HFFc6 (cell line): ENCODE measurements around the gene CDH23. TPM values are rescaled to one million over a fixed set of nuclear protein-coding genes. Genes with fewer than 3 reads are reported as not detected.

ENCODE experiments used
- DNase-seq: peaks from one replicate; pipeline ENCODE4 v3.0.0-alpha.2; 2018
- H3K27ac Mint-ChIP-seq: 2 replicates; pipeline ENCODE4 v1.8.0; 2020; ENCODE audit warnings: mild to moderate bottlenecking, mixed read lengths
- H3K27me3 Mint-ChIP-seq: 2 replicates; pipeline ENCODE4 v1.8.0; 2021; ENCODE audit warnings: mild to moderate bottlenecking, moderate library complexity, mixed read lengths; ENCODE audit not compliant: insufficient read depth
- H3K36me3 Mint-ChIP-seq: 2 replicates; pipeline ENCODE4 v1.8.0; 2021; ENCODE audit warnings: low read depth, mixed read lengths
- H3K4me1 Mint-ChIP-seq: 2 replicates; pipeline ENCODE4 v1.8.0; 2020; ENCODE audit warnings: low read depth, mixed read lengths
- H3K4me3 Mint-ChIP-seq: 2 replicates; pipeline ENCODE4 v1.8.0; 2020; ENCODE audit warnings: mild to moderate bottlenecking, moderate library complexity, mixed read lengths
- H3K9me3 Mint-ChIP-seq: 2 replicates; pipeline ENCODE4 v1.8.0; 2020; ENCODE audit warnings: mild to moderate bottlenecking, mixed read lengths
- CTCF ChIP-seq: fragments of 200-600 bp; sonication (generic); IDR thresholded peaks from 2 replicates; pipeline ENCODE4 v1.5.0; 2021; ENCODE audit warnings: antibody characterized with exemption, mild to moderate bottlenecking
- total RNA-seq, 6 experiments: library from RNA; stranded (reverse); fragmentation: NEBNext Ultra II Directional; extraction: Animal tissue kit (Norgen Biotek cat#: 25700); gene quantifications; 2 replicates in 1 of 6; 3 replicates in 5 of 6; pipeline ENCODE4 v1.2.3, GENCODE V29; 2021

The CDH23 gene
- total RNA-seq, 6 experiments from 2014 or later = 0.02 to 0.11 (median 0.04) TPM; not detected in 2

DNA sequence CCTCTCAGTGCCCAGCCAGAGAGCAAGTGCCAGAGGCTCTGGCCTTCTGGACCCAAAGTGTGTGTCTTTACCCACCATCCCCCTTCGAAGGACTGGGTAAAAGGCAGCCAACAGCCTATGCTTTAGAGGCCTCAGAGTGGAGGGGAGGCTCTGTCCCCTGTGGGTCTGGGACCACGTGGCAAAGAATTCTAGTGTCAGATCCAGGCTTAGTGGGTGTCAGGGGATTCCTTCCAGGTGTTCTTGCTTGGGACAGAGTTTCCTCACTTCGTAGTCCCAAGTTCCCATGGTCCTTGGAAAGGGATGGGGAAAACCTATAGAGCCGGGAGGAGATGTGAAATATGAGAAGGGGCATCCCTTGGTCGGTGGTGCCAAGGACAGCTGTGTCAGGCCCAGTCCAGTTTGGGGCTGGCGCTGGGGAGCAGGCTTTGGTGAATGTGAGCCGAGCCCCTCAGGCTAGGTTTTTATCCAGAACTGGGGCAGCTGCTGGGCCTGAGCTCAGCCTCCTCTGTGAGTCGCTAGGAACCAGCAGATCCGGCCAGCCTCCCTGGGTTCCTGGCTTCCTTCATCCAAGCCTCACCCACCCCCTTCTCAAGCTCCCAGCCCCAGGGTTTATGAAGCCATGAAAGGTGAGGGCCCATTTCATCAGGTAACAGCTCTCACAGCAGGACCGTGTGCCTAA is 251.7 kb downstream of the CDH23 start:
- Mint-ChIP-seq H3K9me3 (no peaks in the 10 kb centered on the region), H3K27ac (no peak overlapping the region), H3K36me3 (no peaks in the 10 kb centered on the region), H3K4me3 (no peak overlapping the region), H3K27me3 (peaks cover 52% of the 10 kb centered on the region), H3K4me1 (no peaks in the 10 kb centered on the region)
- no peak for DNase-seq
- TF ChIP-seq CTCF = no peak

DNA sequence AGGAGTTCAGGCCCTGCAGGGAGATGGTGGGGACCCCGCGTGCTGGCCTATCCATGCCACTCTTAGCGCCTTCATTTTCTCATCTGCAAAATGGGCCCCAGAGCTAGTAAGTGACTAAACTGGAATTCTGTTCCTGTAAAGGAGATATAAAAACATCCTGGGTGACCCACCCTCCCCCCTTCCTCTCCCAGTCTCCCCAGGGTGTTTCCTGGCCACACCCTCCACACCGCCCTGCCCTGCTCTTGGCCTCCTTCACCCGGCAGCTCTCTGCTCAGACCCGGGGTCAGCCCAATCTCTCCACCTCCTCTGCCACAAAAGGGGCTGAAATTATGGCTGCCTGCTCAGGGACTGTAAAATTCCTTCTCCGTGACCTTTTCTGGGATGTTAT is 252.2 kb downstream of the CDH23 start:
- Mint-ChIP-seq H3K4me3 (no peak overlapping the region), H3K27ac (no peak overlapping the region), H3K36me3 (no peaks in the 10 kb centered on the region), H3K27me3 (peaks cover 54% of the 10 kb centered on the region), H3K4me1 (no peaks in the 10 kb centered on the region), H3K9me3 (no peaks in the 10 kb centered on the region)
- no peak for TF ChIP-seq CTCF
- DNase-seq = no peak

DNA sequence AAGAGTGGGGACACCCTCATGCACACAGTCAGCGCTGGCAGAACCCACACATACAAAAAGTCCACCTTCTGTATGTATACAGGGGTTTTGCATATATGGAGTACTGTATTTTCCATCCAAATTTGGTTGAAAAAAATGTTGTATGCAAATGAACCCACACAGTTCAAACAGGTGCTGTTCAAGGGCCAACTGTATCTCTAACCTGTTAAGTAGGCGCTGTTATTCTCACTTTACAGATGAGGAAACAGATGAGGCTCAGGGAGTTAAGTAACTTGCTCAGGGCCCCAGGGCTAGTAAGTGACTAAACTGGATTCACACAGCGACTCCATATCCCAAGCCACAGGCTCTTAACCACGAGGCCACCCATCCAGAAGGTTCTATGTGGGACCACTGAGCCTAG is 252.9 kb downstream of the CDH23 start:
- Mint-ChIP-seq H3K4me1 (no peaks in the 10 kb centered on the region), H3K27ac (no peak overlapping the region), H3K36me3 (no peaks in the 10 kb centered on the region), H3K4me3 (no peak overlapping the region), H3K27me3 (peaks cover 60% of the 10 kb centered on the region), H3K9me3 (no peaks in the 10 kb centered on the region)
- no peak for TF ChIP-seq CTCF
- DNase-seq = no peak

DNA sequence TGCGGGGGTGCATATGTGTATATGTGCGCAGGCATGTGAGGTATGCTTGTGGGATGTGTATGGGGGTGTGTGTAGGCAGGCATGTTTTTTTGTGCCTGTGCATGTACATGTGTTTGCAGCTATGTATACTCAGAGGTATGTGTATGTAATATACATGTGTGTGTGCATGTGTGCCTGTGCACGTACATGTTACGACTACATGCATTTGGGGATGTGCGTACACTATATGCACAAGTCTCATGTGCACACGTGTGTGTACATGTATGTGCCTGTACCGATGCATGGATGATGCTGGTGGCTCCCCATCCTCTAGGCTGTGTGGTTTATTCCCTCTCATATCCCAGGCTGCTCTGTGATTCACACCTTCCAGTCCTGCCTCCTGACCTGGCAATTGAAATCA is 253.7 kb downstream of the CDH23 start:
- Mint-ChIP-seq H3K9me3 (no peaks in the 10 kb centered on the region), H3K27ac (no peak overlapping the region), H3K4me3 (no peak overlapping the region), H3K4me1 (no peaks in the 10 kb centered on the region), H3K36me3 (no peaks in the 10 kb centered on the region), H3K27me3 (peaks cover 58% of the 10 kb centered on the region)
- no peak for TF ChIP-seq CTCF
- DNase-seq = no peak

DNA sequence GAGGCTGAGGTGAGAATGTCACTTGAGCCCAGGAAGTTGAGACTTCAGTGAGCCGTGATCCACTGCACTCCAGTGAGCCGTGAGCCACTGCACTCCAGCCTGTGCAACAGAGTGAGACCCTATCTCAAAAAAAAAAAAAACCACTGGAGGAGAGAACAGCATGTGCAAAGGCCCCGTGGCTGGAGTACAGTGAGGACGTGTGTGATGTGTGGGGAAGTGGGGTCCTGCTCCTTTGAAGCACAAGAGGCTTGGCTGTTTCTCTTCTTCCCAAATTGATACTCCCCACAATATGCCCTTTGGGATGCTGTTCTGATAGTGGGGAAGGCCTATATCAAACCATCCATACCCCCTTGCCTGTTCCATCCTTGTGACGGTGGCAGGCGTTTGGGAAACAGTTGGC is 254.7 kb downstream of the CDH23 start:
- no peak for DNase-seq
- Mint-ChIP-seq H3K4me3 (no peak overlapping the region), H3K27ac (no peak overlapping the region), H3K27me3 (peaks cover 57% of the 10 kb centered on the region), H3K36me3 (no peaks in the 10 kb centered on the region), H3K9me3 (no peaks in the 10 kb centered on the region), H3K4me1 (no peaks in the 10 kb centered on the region)
- no peak for TF ChIP-seq CTCF

- no peak for DNase-seq
- Mint-ChIP-seq H3K27me3 (peaks cover 59% of the 10 kb centered on the region), H3K27ac (no peak overlapping the region), H3K4me1 (no peaks in the 10 kb centered on the region), H3K4me3 (no peak overlapping the region), H3K36me3 (no peaks in the 10 kb centered on the region), H3K9me3 (no peaks in the 10 kb centered on the region)
- no peak for TF ChIP-seq CTCF
These were observed 255.2 kb downstream of the CDH23 start for GRCh38 chr10:71651928-71652327.
